Measurements from ENCODE around the gene PPARD.

Gene PPARD

DNA sequence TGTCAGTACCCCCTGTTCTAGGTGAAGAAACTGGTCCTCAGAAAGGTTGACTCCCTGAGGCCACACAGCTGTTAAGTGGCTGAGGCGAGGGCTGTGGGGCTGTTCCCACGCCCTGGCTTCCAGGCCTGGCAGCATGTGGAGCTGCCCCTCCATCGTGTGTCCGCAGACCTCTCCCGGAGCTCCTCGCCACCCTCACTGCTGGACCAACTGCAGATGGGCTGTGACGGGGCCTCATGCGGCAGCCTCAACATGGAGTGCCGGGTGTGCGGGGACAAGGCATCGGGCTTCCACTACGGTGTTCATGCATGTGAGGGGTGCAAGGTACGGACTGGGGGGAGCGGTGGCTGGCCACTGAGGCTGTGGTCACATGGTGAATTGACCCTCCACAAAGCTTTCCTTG lies 77.6 kb downstream of the PPARD start:
- intact Hi-C loops (cut with DNase I; ENCODE audit: low total_unique reads), result loop anchor here (10.0 kb wide), 1 partner anchor 75 kb away; the partner anchor contains the start of gene PPARD
- no peak for DNase-seq

DNA sequence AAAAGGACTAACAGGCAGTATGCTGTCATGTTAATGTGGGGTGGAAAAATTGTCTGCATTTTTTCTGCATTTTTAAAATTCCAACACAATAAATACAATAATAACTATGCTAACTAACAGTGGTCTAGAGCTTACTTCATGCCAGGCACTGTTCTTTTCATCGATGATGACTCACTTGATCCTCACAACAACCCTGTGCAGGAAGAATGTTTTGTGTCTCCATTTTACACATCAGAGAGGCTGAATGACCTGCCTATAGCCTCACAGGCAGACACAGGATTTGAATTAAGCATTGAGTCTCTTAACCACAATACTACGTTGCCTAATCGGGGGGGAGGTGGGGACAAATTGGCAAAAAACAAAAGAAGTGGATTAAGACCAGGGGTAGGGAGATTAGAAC lies 82.9 kb downstream of the PPARD start:
- TF ChIP-seq, protein P1, sequence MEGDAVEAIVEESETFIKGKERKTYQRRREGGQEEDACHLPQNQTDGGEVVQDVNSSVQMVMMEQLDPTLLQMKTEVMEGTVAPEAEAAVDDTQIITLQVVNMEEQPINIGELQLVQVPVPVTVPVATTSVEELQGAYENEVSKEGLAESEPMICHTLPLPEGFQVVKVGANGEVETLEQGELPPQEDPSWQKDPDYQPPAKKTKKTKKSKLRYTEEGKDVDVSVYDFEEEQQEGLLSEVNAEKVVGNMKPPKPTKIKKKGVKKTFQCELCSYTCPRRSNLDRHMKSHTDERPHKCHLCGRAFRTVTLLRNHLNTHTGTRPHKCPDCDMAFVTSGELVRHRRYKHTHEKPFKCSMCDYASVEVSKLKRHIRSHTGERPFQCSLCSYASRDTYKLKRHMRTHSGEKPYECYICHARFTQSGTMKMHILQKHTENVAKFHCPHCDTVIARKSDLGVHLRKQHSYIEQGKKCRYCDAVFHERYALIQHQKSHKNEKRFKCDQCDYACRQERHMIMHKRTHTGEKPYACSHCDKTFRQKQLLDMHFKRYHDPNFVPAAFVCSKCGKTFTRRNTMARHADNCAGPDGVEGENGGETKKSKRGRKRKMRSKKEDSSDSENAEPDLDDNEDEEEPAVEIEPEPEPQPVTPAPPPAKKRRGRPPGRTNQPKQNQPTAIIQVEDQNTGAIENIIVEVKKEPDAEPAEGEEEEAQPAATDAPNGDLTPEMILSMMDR (IDR thresholded peaks at IDR 0.05), result no peak
- no peak for DNase-seq
- intact Hi-C loops (cut with DNase I; ENCODE audit: low total_unique reads), result no loop called here
- Histone ChIP-seq H3K4me3 (no peak overlapping the region), H3K9me3 (peaks cover 0 to 23% (median 15%) of the 10 kb centered on the region in 3 donors), H3K27me3 (no peaks in the 10 kb centered on the region), H3K4me1 (no peaks in the 10 kb centered on the region), H3K36me3 (peaks cover 31 to 82% (median 54%) of the 10 kb centered on the region in 3 donors), H3K27ac (no peak overlapping the region)

More for the DNA sequence above, 77.6 kb downstream of the PPARD start:
- Histone ChIP-seq H3K27me3 (no peaks in the 10 kb centered on the region), H3K9me3 (no peaks in the 10 kb centered on the region), H3K36me3 (peaks cover 23 to 78% (median 34%) of the 10 kb centered on the region in 3 donors), H3K4me3 (no peak overlapping the region), H3K4me1 (peaks cover 0 to 6% (median 1%) of the 10 kb centered on the region in 4 donors), H3K27ac (no peak overlapping the region)
- TF ChIP-seq, protein P1 (IDR thresholded peaks at IDR 0.05), result no peak

DNA sequence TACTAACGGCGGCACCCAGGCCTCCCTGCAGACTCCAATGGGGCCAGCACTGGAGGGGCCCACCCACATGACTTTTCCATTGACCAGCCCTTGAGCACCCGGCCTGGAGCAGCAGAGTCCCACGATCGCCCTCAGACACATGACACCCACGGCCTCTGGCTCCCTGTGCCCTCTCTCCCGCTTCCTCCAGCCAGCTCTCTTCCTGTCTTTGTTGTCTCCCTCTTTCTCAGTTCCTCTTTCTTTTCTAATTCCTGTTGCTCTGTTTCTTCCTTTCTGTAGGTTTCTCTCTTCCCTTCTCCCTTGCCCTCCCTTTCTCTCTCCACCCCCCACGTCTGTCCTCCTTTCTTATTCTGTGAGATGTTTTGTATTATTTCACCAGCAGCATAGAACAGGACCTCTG lies 83.7 kb downstream of the PPARD start:
- Histone ChIP-seq H3K9me3 (peaks cover 0 to 23% (median 15%) of the 10 kb centered on the region in 3 donors), H3K4me1 (no peaks in the 10 kb centered on the region), H3K27me3 (no peaks in the 10 kb centered on the region), H3K27ac (no peak overlapping the region), H3K4me3 (no peak overlapping the region), H3K36me3 (peaks cover 31 to 76% (median 54%) of the 10 kb centered on the region in 3 donors)
- TF ChIP-seq, protein P1 (IDR thresholded peaks at IDR 0.05), result no peak
- intact Hi-C loops (cut with DNase I; ENCODE audit: low total_unique reads), result no loop called here
- peak in 1 of 2 donors; percentile 48 for DNase-seq

GRCh38 chr6:35427435-35427834 lies 85.1 kb downstream of the PPARD start:
- intact Hi-C loops (cut with DNase I; ENCODE audit: low total_unique reads), result no loop called here
- Histone ChIP-seq H3K4me3 (no peak overlapping the region), H3K36me3 (peaks cover 24 to 62% (median 45%) of the 10 kb centered on the region in 3 donors), H3K27ac (no peak overlapping the region), H3K9me3 (peaks cover 0 to 23% (median 15%) of the 10 kb centered on the region in 3 donors), H3K27me3 (no peaks in the 10 kb centered on the region), H3K4me1 (no peaks in the 10 kb centered on the region)
- TF ChIP-seq, protein P1 (IDR thresholded peaks at IDR 0.05), result no peak
- no peak for DNase-seq

- TF ChIP-seq, protein P1 (IDR thresholded peaks at IDR 0.05), result no peak
- H3K36me3 ChIP-seq, result peaks cover 22 to 59% (median 44%) of the 10 kb centered on the region in 3 donors
- peaks cover 0 to 23% (median 15%) of the 10 kb centered on the region in 3 donors for H3K9me3 ChIP-seq
- H3K4me3 ChIP-seq, result no peak overlapping the region
- H3K4me1 ChIP-seq, result no peaks in the 10 kb centered on the region
- H3K27me3 ChIP-seq, result no peaks in the 10 kb centered on the region
- intact Hi-C loops (cut with DNase I; ENCODE audit: low total_unique reads), result no loop called here
- no peak for DNase-seq
- no peak overlapping the region for H3K27ac ChIP-seq
Observed at GRCh38 chr6:35427851-35428321, 85.5 kb downstream of the PPARD start.

Measured in tibial artery (tissue), 4 donors.